Measurements from ENCODE around the gene PHYHD1. TPM values are rescaled to one million over a fixed set of nuclear protein-coding genes. Genes with fewer than 3 reads are reported as not detected.

The PHYHD1 gene
- total RNA-seq, 1 experiment from 2014 or later: 0.32 TPM

- Histone ChIP-seq H3K27me3 (ENCODE audit: insufficient read depth, low read length) (no peaks in the 10 kb centered on the region), H3K4me3 (replicated peaks in 1 of 2; ENCODE audit: low read depth in 1 of 2, low read length in 2 of 2) (no peak overlapping the region), H2AFZ (ENCODE audit: low read depth, low read length, poor library complexity, severe bottlenecking) (no peak overlapping the region), H3K79me2 (ENCODE audit: insufficient read depth, low read length) (peaks cover 4% of the 10 kb centered on the region; the same call in 1 of the 2 replicates), H3K4me1 (ENCODE audit: control insufficient read depth in 1 of 2, insufficient read depth in 2 of 2, low read length in 2 of 2) (no peaks in the 10 kb centered on the region), H3K9me3 (ENCODE audit: control insufficient read depth in 1 of 2, insufficient read depth in 1 of 2, low read depth in 1 of 2, low read length in 2 of 2) (no peaks in the 10 kb centered on the region), H3K4me2 (ENCODE audit: low read length) (no peak overlapping the region), H3K9me2 (ENCODE audit: insufficient read depth) (no peaks in the 10 kb centered on the region), H3K36me3 (ENCODE audit: control insufficient read depth in 1 of 2, insufficient read depth in 2 of 2, low read length in 2 of 2) (peaks cover 57 to 61% of the 10 kb centered on the region in 2 experiments), H4K20me1 (ENCODE audit: insufficient read depth) (no peaks in the 10 kb centered on the region), H3K9ac (ENCODE audit: low read length) (no peak overlapping the region), H3K27ac (ENCODE audit: low read depth, low read length) (no peak overlapping the region)
- TSS peak; percentile 8 for BruUV-seq (replicated peaks)
- intact Hi-C loops (cut with micrococcal nuclease): no loop called here
- ChIA-PET RAD21 (ENCODE audit: low non-redundant PET in 1 of 2, low total read pairs in 2 of 2, uncharacterized antibody in 2 of 2, unreplicated experiment in 2 of 2) (no interaction called here), POLR2A (no interaction called here), CTCF (no interaction called here)
- DNase-seq (ENCODE audit: low read depth, low spot score) (no peak), ATAC-seq (no peak)
- TF ChIP-seq EGR1 (IDR thresholded peaks at IDR 0.05; ENCODE audit: low read depth) (no peak), EZH2phosphoT487 (IDR thresholded peaks at IDR 0.05; ENCODE audit: borderline replicate concordance) (no peak), ELF1 (IDR thresholded peaks at IDR 0.05; ENCODE audit: borderline replicate concordance, low read depth) (no peak), POLR2AphosphoS5 (IDR thresholded peaks at IDR 0.05; ENCODE audit: low read depth, low read length) (no peak), JUND (IDR thresholded peaks at IDR 0.05) (no peak), ATF3 (IDR thresholded peaks at IDR 0.05) (no peak), TCF7L2 (IDR thresholded peaks at IDR 0.05; ENCODE audit: borderline replicate concordance, extremely low read depth, insufficient read depth, insufficient read length) (no peak), POLR2A (IDR thresholded peaks at IDR 0.05; ENCODE audit: borderline replicate concordance, extremely low read depth, insufficient read depth, insufficient read length) (no peak), EZH2 (IDR thresholded peaks at IDR 0.05) (no peak), ZBTB33 (IDR thresholded peaks at IDR 0.05; ENCODE audit: extremely low read depth, insufficient replicate concordance, low read length) (no peak), SP1 (IDR thresholded peaks at IDR 0.05; ENCODE audit: low read depth) (no peak), CBX3 (IDR thresholded peaks at IDR 0.05; ENCODE audit: low read depth) (no peak), RAD21 (IDR thresholded peaks at IDR 0.05; ENCODE audit: low read depth) (no peak), FOSL1 (IDR thresholded peaks at IDR 0.05; ENCODE audit: low read depth) (no peak), SIN3A (IDR thresholded peaks at IDR 0.05; ENCODE audit: low read depth) (no peak), SRF (IDR thresholded peaks at IDR 0.05; ENCODE audit: low read depth) (no peak), YY1 (IDR thresholded peaks at IDR 0.05; ENCODE audit: extremely low read depth, insufficient replicate concordance, low read depth, low read length) (no peak), CEBPB (IDR thresholded peaks at IDR 0.05; ENCODE audit: low read depth) (no peak), ZNF274 (IDR thresholded peaks at IDR 0.05; ENCODE audit: low read depth, low read length) (no peak)
- TF ChIP-seq, protein P1, sequence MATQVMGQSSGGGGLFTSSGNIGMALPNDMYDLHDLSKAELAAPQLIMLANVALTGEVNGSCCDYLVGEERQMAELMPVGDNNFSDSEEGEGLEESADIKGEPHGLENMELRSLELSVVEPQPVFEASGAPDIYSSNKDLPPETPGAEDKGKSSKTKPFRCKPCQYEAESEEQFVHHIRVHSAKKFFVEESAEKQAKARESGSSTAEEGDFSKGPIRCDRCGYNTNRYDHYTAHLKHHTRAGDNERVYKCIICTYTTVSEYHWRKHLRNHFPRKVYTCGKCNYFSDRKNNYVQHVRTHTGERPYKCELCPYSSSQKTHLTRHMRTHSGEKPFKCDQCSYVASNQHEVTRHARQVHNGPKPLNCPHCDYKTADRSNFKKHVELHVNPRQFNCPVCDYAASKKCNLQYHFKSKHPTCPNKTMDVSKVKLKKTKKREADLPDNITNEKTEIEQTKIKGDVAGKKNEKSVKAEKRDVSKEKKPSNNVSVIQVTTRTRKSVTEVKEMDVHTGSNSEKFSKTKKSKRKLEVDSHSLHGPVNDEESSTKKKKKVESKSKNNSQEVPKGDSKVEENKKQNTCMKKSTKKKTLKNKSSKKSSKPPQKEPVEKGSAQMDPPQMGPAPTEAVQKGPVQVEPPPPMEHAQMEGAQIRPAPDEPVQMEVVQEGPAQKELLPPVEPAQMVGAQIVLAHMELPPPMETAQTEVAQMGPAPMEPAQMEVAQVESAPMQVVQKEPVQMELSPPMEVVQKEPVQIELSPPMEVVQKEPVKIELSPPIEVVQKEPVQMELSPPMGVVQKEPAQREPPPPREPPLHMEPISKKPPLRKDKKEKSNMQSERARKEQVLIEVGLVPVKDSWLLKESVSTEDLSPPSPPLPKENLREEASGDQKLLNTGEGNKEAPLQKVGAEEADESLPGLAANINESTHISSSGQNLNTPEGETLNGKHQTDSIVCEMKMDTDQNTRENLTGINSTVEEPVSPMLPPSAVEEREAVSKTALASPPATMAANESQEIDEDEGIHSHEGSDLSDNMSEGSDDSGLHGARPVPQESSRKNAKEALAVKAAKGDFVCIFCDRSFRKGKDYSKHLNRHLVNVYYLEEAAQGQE (IDR thresholded peaks at IDR 0.05; ENCODE audit: low read depth): no peak
Observed at GRCh38 chr9:128987805-128988204, 67.0 kb downstream of the PHYHD1 start.

Data from HCT116 (cell line).